Measurements from ENCODE around the gene GTF2H1. TPM values are rescaled to one million over a fixed set of nuclear protein-coding genes. Genes with fewer than 3 reads are reported as not detected.

GTF2H1 gene
- total and polyA plus RNA-seq, 2 donors (not counting 1 experiment from before 2014, with no cell fraction given) = 43.7 to 71.9 TPM

Small RNAs within 50 kb of the gene (small RNA-seq; reads per million reads assigned to genes)
- not detected for gene MIR3159 (ENCODE audit: insufficient read length, low read depth, low replicate concordance)

Other genes with a start within 250 kb of the GTF2H1 start
- 35.2 and 37.8 TPM in 2 replicates for gene SAAL1, start 216.5 kb upstream of the GTF2H1 start, total RNA-seq
- gene SAAL1, start 216.5 kb upstream of the GTF2H1 start, polyA plus RNA-seq = 12.8 and 26.3 TPM in 2 replicates
- gene MRGPRX3, start 190.0 kb upstream of the GTF2H1 start, total RNA-seq = not detected in 2 replicates
- gene MRGPRX3, start 190.0 kb upstream of the GTF2H1 start, polyA plus RNA-seq = not detected in 2 replicates
- not detected in 2 replicates for gene MRGPRX4, start 149.7 kb upstream of the GTF2H1 start, total RNA-seq
- gene MRGPRX4, start 149.7 kb upstream of the GTF2H1 start, polyA plus RNA-seq = 0.12 TPM in 1 of 2 replicates, not detected in the other
- gene SAA4, start 85.8 kb upstream of the GTF2H1 start, total RNA-seq = not detected in 2 replicates
- gene SAA4, start 85.8 kb upstream of the GTF2H1 start, polyA plus RNA-seq = not detected in 2 replicates
- not detected in 2 replicates for gene SAA2, start 73.9 kb upstream of the GTF2H1 start, total RNA-seq
- gene SAA2, start 73.9 kb upstream of the GTF2H1 start, polyA plus RNA-seq = not detected in 2 replicates
- gene SAA1, start 56.3 kb upstream of the GTF2H1 start, total RNA-seq = not detected in 2 replicates
- gene SAA1, start 56.3 kb upstream of the GTF2H1 start, polyA plus RNA-seq = not detected in 2 replicates
- gene HPS5, start 427 bp upstream of the GTF2H1 start, total RNA-seq = 31.3 and 38.4 TPM in 2 replicates
- gene HPS5, start 427 bp upstream of the GTF2H1 start, polyA plus RNA-seq = 15.2 and 16.5 TPM in 2 replicates
- 90.0 and 91.2 TPM in 2 replicates for gene LDHA, start 72.0 kb downstream of the GTF2H1 start, total RNA-seq
- gene LDHA, start 72.0 kb downstream of the GTF2H1 start, polyA plus RNA-seq = 113 and 144 TPM in 2 replicates
- not detected in 2 replicates for gene LDHC, start 89.8 kb downstream of the GTF2H1 start, total RNA-seq
- 0.31 TPM in 1 of 2 replicates, not detected in the other for gene LDHC, start 89.8 kb downstream of the GTF2H1 start, polyA plus RNA-seq
- gene LDHAL6A, start 133.3 kb downstream of the GTF2H1 start, total RNA-seq = 0.27 TPM in 1 of 2 replicates, not detected in the other
- gene LDHAL6A, start 133.3 kb downstream of the GTF2H1 start, polyA plus RNA-seq = 0.12 TPM in 1 of 2 replicates, not detected in the other
- gene TSG101, start 204.4 kb downstream of the GTF2H1 start, total RNA-seq = 49.6 and 50.9 TPM in 2 replicates
- gene TSG101, start 204.4 kb downstream of the GTF2H1 start, polyA plus RNA-seq = 56.5 and 57.0 TPM in 2 replicates